Ishikawa (cell line): ENCODE results near the gene SLC16A14.

Source experiments
- CEBPB ChIP-seq: IDR thresholded peaks from 2 replicates; pipeline ENCODE4 v1.6.1; 2012
- CREB1 ChIP-seq: IDR thresholded peaks from 2 replicates; pipeline ENCODE4 v1.6.1; 2012; ENCODE audit warnings: low read depth
- EGR1 ChIP-seq: IDR thresholded peaks from 2 replicates; pipeline ENCODE4 v1.6.1; 2012
- EP300 ChIP-seq: IDR thresholded peaks from 2 replicates; pipeline ENCODE4 v1.6.1; 2012; ENCODE audit warnings: borderline replicate concordance
- FOXM1 ChIP-seq: IDR thresholded peaks from 2 replicates; pipeline ENCODE4 v1.6.1; 2012; ENCODE audit warnings: low read depth, borderline replicate concordance
- NFIC ChIP-seq: IDR thresholded peaks from 2 replicates; pipeline ENCODE4 v1.6.1; 2012
- RAD21 ChIP-seq: IDR thresholded peaks from 2 replicates; pipeline ENCODE4 v1.6.1; 2012; ENCODE audit warnings: low read depth
- TAF1 ChIP-seq: IDR thresholded peaks from 2 replicates; pipeline ENCODE4 v1.6.1; 2012; ENCODE audit warnings: low read depth, mild to moderate bottlenecking
- TCF12 ChIP-seq: IDR thresholded peaks from 2 replicates; pipeline ENCODE4 v1.6.1; 2012; ENCODE audit warnings: low read depth
- TEAD4 ChIP-seq: IDR thresholded peaks from 2 replicates; pipeline ENCODE4 v1.6.1; 2012
- YY1 ChIP-seq: IDR thresholded peaks from 2 replicates; pipeline ENCODE4 v1.6.1; 2012; ENCODE audit warnings: low read depth
- ZBTB7A ChIP-seq: IDR thresholded peaks from 2 replicates; pipeline ENCODE4 v1.6.1; 2012; ENCODE audit warnings: low read depth
- TF ChIP-seq, protein P1 (sequence below): IDR thresholded peaks from 2 replicates; pipeline ENCODE4 v1.6.1; 2012; ENCODE audit warnings: low read depth, mild to moderate bottlenecking
- TF ChIP-seq, protein P2 (sequence below): IDR thresholded peaks from 2 replicates; pipeline ENCODE4 v1.6.1; 2012
- TF ChIP-seq, protein P3 (sequence below): IDR thresholded peaks from 2 replicates; pipeline ENCODE4 v1.6.1; 2012

Gene SLC16A14

DNA sequence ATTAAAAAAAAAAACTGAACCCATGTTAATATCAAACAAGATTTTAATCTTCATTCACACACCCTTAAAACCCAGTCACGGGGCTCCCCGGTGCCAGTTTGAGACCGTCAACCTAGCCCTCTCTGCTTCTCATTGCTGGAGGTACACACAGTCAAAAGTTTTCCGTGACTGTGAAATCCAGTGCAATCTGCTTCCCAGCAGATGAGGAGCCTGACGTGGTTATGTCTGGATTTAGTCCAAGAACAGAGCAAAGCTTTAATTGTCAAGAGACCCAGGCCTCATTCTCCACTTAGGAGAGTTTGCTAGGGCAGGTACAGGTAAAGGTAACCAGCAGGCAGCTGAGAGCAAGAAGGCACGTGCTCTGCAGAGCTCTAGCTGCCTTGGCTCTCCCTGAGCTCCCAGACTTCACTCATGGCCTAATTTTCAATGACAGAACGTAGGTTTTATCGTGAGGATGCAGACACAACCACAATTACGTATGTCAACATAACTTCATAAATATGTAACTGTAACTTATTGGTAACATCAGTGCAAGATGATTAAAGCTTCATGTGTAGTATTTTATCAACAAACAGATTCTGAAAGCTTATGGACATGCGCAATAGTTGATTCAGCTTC, 56.3 kb downstream of the SLC16A14 start:
- no peak for TF ChIP-seq EGR1
- TF ChIP-seq FOXM1: no peak

DNA sequence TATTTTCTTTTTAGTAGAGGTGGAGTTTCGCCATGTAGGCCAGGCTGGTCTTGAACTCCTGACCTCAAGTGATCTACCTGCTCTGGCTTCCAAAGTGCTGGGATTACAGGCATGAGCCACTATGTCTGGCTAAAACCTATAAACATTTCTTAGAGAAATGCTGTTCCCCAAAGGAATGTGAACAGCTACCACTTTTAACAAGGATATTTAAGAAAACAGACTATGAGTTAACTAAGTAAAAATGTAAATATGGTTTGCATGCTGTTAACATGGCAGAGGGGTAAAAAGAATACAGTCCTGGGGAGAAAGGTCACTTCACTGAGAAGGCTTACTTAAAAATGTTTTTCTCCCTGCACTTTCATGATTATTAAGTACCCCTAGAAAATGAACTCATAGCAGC, 57.1 kb downstream of the SLC16A14 start:
- TF ChIP-seq RAD21 (no peak), NFIC (no peak), YY1 (no peak)
- TF ChIP-seq, protein P1, sequence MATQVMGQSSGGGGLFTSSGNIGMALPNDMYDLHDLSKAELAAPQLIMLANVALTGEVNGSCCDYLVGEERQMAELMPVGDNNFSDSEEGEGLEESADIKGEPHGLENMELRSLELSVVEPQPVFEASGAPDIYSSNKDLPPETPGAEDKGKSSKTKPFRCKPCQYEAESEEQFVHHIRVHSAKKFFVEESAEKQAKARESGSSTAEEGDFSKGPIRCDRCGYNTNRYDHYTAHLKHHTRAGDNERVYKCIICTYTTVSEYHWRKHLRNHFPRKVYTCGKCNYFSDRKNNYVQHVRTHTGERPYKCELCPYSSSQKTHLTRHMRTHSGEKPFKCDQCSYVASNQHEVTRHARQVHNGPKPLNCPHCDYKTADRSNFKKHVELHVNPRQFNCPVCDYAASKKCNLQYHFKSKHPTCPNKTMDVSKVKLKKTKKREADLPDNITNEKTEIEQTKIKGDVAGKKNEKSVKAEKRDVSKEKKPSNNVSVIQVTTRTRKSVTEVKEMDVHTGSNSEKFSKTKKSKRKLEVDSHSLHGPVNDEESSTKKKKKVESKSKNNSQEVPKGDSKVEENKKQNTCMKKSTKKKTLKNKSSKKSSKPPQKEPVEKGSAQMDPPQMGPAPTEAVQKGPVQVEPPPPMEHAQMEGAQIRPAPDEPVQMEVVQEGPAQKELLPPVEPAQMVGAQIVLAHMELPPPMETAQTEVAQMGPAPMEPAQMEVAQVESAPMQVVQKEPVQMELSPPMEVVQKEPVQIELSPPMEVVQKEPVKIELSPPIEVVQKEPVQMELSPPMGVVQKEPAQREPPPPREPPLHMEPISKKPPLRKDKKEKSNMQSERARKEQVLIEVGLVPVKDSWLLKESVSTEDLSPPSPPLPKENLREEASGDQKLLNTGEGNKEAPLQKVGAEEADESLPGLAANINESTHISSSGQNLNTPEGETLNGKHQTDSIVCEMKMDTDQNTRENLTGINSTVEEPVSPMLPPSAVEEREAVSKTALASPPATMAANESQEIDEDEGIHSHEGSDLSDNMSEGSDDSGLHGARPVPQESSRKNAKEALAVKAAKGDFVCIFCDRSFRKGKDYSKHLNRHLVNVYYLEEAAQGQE: no peak

DNA sequence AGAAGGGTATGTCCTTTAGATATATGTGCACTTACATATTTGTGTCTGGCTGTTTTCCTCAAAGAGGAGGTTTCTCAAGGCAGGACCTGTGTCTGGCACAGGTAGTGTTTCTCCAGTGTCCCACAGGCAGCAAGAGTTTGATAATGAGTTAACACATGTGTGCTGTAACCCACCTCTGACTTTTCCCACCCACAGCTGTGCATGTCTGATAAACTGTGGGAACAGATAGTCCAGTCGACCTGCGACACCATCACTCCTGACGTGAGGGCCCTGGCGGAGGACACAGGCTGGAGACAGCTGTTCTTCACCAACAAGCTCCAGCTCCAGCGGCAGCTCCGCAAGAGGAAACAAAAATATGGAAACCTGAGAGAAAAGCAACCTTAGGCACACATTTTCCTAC, 58.2 kb downstream of the SLC16A14 start:
- no peak for TF ChIP-seq TCF12
- no peak for TF ChIP-seq NFIC
- TF ChIP-seq, protein P1: no peak
- no peak for TF ChIP-seq TAF1
- no peak for TF ChIP-seq RAD21
- no peak for TF ChIP-seq CREB1
- no peak for TF ChIP-seq CEBPB
- no peak for TF ChIP-seq FOXM1
- no peak for TF ChIP-seq EP300
- no peak for TF ChIP-seq TEAD4
- TF ChIP-seq, protein P2, sequence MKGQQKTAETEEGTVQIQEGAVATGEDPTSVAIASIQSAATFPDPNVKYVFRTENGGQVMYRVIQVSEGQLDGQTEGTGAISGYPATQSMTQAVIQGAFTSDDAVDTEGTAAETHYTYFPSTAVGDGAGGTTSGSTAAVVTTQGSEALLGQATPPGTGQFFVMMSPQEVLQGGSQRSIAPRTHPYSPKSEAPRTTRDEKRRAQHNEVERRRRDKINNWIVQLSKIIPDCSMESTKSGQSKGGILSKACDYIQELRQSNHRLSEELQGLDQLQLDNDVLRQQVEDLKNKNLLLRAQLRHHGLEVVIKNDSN: no peak
- no peak for TF ChIP-seq ZBTB7A
- TF ChIP-seq, protein P3, sequence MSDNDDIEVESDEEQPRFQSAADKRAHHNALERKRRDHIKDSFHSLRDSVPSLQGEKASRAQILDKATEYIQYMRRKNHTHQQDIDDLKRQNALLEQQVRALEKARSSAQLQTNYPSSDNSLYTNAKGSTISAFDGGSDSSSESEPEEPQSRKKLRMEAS: no peak
- TF ChIP-seq EGR1: no peak
- TF ChIP-seq YY1: no peak

DNA sequence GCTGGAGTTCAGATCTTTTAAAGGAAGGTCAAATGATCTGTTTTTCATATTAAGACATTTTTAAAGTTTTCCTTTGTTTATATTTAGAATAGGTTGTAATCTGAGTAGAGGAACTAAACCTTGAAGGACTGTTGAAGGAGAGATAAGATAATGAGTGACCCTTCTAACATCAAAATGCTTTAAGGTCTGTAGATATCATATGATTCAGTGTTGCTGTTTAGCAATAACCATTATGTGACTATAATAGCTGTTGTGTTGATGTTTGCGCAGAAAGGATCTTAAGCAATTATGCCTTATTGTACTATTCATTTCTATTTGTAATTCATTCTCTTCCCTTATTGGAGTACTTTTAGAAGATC, 60.0 kb downstream of the SLC16A14 start:
- TF ChIP-seq, protein P3: no peak
- TF ChIP-seq, protein P2: no peak
- TF ChIP-seq EGR1 (no peak), TAF1 (no peak), CREB1 (no peak)

DNA sequence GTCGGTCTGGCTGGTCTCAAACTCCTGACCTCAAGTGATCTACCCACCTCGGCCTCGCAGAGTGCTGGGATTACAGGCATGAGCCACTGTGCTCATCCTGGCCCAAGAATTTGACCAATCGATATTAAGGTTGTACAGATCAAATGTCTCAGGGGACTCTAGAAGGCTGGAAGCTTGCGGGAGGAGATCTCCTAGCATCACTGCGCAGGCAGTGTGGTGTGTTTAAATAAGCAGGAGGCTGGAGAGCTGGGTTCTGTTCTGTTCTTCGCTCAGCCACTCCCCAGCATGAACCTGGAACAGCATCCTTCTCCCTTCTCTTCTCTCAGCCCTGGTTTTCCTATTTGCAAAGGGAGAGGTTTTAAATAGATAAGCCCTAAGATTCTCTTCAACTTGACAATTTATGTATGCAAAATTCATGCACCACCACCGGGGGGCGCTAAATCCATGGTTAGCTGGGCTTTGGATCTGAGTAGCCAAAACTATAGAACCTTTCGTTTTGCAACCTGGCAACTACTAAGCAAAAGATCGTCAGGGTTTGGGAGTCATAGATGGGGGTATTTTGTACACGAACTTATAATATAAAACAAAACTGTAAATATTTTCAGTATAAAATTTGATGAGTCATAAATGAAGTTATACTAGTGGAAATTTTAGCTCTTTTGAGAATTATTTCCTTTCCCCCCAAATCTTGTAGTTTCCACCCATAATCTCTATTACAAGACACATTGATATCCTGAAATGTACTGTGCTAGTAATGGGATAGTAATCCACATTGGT, 60.6 kb downstream of the SLC16A14 start:
- TF ChIP-seq CEBPB (no peak), EP300 (no peak), TEAD4 (no peak), YY1 (no peak), RAD21 (peak; percentile 82)

DNA sequence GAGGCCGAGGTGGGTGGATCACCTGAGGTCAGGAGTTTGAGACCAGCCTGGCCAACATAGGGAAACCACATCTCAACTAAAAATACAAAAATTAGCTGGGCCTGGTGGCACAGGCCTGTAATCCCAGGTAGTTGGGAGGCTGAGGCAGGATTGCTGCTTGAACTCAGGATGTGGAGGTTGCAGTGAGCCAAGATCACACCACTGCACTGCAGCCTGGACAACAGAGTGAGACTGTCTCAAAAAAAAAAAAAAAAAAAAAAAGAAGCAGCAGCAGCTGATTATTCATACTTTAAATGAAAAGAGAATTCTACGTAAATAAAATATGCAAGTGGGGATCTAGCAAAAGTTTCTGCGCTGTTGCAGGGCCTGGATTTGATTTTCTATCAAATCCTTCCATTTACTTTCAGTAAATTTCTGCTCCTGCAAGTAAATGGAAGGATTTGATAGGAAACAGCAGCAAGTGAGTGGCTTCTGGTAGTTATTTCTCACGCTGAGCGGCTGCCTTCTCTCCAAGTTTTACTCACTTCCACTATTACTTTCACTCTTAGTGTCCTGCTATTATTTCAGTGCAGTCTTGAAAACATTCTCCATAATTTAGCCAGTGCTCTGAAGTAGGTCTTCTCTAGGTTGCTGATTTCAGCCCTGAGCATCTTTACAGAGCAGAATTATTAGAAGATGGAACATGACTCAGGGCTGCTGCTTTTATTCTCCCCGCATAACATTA, 68.4 kb downstream of the SLC16A14 start:
- TF ChIP-seq CREB1: no peak
- TF ChIP-seq ZBTB7A: no peak
- no peak for TF ChIP-seq NFIC
- TF ChIP-seq, protein P3: no peak
- no peak for TF ChIP-seq TCF12
- TF ChIP-seq EGR1: no peak
- no peak for TF ChIP-seq FOXM1
- no peak for TF ChIP-seq TAF1
- TF ChIP-seq, protein P2: no peak
- TF ChIP-seq EP300: no peak
- TF ChIP-seq TEAD4: no peak
- TF ChIP-seq YY1: no peak
- TF ChIP-seq, protein P1: no peak
- no peak for TF ChIP-seq RAD21
- no peak for TF ChIP-seq CEBPB
